Breast epithelium (tissue), 3 donors: Measurements from ENCODE around the gene CACNA1H.

ENCODE experiments used
- POLR2A ChIP-seq: fragments of 450-650 bp; IDR thresholded peaks from one replicate; pipeline ENCODE4 v1.6.1; 2016; ENCODE audit warnings: antibody characterized with exemption, mild to moderate bottlenecking, moderate library complexity
- TF ChIP-seq, protein P1 (sequence below), 3 donors: fragments of 450-650 bp; IDR thresholded peaks; one replicate each; pipeline ENCODE4 v1.5.1; 2016 to 2017; ENCODE audit warnings: antibody characterized with exemption in 3 of 3, mild to moderate bottlenecking in 3 of 3, moderate library complexity in 3 of 3

DNA sequence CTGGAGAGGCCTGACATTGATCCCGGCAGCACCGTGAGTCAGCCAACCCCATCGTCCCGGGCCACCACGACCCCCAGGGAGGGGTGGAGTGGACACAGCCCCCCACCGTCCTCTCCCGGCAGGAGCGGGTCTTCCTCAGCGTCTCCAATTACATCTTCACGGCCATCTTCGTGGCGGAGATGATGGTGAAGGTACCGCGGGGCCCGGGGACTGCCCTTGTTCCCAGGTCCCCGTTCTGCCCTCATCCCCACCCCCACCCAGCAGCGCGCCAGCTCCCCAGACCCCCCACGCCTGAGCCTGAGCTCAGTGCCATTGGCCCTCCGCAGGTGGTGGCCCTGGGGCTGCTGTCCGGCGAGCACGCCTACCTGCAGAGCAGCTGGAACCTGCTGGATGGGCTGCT, 57.6 kb downstream of the CACNA1H start:
- TF ChIP-seq, protein P1, sequence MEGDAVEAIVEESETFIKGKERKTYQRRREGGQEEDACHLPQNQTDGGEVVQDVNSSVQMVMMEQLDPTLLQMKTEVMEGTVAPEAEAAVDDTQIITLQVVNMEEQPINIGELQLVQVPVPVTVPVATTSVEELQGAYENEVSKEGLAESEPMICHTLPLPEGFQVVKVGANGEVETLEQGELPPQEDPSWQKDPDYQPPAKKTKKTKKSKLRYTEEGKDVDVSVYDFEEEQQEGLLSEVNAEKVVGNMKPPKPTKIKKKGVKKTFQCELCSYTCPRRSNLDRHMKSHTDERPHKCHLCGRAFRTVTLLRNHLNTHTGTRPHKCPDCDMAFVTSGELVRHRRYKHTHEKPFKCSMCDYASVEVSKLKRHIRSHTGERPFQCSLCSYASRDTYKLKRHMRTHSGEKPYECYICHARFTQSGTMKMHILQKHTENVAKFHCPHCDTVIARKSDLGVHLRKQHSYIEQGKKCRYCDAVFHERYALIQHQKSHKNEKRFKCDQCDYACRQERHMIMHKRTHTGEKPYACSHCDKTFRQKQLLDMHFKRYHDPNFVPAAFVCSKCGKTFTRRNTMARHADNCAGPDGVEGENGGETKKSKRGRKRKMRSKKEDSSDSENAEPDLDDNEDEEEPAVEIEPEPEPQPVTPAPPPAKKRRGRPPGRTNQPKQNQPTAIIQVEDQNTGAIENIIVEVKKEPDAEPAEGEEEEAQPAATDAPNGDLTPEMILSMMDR (IDR thresholded peaks at IDR 0.05), result no peak
- TF ChIP-seq POLR2A, result no peak
